Panc1 (cell line): ENCODE data around the gene PIGU.

Experiments
- CTCF ChIP-seq: fragments of 450-650 bp; IDR thresholded peaks from 2 replicates; pipeline ENCODE4 v1.5.1; 2017; ENCODE audit warnings: mild to moderate bottlenecking
- TF ChIP-seq, protein P1 (sequence below), 2 experiments: IDR thresholded peaks; 2 replicates each; pipeline ENCODE4 v1.6.1; 2011 to 2012; ENCODE audit warnings: low read depth in 2 of 2, control low read depth in 1 of 2, low read length in 1 of 2, mild to moderate bottlenecking in 1 of 2, moderate library complexity in 1 of 2; ENCODE audit not compliant: insufficient read depth in 1 of 2

DNA sequence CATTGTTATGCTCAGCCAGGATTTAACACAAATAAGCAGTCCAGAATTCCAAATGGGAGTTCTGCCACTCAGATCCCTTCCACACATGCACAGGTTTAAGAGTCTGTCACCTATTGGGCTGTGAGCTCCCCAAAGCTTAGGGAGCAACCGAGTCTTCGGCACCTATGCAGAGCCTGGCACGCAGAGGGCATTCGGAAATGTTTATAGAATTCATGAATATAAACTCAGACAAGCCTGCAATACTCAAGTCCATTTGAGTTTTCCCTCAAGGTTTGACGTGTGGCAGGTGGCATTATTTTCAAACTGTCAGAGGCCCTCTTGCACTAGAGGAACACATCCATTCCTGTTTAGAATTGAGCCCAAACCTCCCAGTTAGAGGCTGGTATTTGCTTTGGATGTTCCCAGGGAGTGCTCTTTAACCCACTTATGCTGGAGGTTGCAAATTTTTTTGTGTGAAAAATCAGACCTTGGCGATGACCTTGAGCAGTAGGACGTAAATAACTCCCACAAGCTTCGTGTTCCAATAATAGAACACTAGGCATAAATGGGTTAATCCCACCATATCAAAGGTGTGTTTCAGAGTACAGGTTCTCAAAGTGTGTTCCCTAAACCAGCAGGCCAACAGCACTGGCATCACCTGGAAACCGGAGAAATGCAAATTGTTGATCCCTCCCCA is 90.3 kb downstream of the PIGU start:
- TF ChIP-seq, protein P1, sequence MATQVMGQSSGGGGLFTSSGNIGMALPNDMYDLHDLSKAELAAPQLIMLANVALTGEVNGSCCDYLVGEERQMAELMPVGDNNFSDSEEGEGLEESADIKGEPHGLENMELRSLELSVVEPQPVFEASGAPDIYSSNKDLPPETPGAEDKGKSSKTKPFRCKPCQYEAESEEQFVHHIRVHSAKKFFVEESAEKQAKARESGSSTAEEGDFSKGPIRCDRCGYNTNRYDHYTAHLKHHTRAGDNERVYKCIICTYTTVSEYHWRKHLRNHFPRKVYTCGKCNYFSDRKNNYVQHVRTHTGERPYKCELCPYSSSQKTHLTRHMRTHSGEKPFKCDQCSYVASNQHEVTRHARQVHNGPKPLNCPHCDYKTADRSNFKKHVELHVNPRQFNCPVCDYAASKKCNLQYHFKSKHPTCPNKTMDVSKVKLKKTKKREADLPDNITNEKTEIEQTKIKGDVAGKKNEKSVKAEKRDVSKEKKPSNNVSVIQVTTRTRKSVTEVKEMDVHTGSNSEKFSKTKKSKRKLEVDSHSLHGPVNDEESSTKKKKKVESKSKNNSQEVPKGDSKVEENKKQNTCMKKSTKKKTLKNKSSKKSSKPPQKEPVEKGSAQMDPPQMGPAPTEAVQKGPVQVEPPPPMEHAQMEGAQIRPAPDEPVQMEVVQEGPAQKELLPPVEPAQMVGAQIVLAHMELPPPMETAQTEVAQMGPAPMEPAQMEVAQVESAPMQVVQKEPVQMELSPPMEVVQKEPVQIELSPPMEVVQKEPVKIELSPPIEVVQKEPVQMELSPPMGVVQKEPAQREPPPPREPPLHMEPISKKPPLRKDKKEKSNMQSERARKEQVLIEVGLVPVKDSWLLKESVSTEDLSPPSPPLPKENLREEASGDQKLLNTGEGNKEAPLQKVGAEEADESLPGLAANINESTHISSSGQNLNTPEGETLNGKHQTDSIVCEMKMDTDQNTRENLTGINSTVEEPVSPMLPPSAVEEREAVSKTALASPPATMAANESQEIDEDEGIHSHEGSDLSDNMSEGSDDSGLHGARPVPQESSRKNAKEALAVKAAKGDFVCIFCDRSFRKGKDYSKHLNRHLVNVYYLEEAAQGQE (IDR thresholded peaks at IDR 0.05; ENCODE audit: insufficient read depth in 1 of 2, low read depth in 2 of 2, low read length in 1 of 2): no peak
- TF ChIP-seq CTCF: no peak
